ENCODE data around the gene MTA3.

DNA sequence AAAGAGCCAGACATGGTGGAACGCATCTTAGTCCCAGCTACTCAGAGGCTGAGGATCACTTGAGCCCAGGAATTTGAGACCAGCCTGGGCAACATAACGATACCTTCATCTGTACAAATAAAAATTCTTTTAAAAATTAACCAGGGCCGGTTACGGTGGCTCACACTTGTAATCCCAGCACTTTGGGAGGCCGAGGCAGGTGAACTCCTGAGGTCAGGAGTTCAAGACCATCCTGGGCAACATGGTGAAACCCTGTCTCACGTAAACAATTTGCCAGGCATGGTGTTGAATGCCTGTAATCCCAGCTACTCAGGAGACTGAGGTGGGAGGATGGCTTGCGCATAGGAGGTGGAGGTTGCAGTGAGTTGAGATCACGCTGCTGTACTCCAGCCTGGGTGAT, 48.8 kb upstream of the MTA3 start:
- TF ChIP-seq, protein P1, sequence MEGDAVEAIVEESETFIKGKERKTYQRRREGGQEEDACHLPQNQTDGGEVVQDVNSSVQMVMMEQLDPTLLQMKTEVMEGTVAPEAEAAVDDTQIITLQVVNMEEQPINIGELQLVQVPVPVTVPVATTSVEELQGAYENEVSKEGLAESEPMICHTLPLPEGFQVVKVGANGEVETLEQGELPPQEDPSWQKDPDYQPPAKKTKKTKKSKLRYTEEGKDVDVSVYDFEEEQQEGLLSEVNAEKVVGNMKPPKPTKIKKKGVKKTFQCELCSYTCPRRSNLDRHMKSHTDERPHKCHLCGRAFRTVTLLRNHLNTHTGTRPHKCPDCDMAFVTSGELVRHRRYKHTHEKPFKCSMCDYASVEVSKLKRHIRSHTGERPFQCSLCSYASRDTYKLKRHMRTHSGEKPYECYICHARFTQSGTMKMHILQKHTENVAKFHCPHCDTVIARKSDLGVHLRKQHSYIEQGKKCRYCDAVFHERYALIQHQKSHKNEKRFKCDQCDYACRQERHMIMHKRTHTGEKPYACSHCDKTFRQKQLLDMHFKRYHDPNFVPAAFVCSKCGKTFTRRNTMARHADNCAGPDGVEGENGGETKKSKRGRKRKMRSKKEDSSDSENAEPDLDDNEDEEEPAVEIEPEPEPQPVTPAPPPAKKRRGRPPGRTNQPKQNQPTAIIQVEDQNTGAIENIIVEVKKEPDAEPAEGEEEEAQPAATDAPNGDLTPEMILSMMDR (conservative IDR thresholded peaks at IDR 0.05 in 1 of 2, IDR thresholded peaks at IDR 0.05 in 1 of 2; ENCODE audit: low read depth in 1 of 2, low read length in 2 of 2): no peak
- TF ChIP-seq EZH2 (IDR thresholded peaks at IDR 0.05; ENCODE audit: low read length, missing control alignments): no peak

Data from fibroblast of lung (primary cell).